ENCODE measurements around the gene TRIO.

Gene TRIO

GRCh38 chr5:14407746-14408175 is 264.6 kb downstream of the TRIO start:
- DNase-seq (ENCODE audit: low read depth) = no peak
- no peak overlapping the region for H3K4me3 ChIP-seq (ENCODE audit: low read depth, low read length)
- in situ Hi-C loops (cut with HindIII; ENCODE audit: low sequenced_read_pairs) = no loop called here
- no peak for TF ChIP-seq CTCF (IDR thresholded peaks at IDR 0.05; ENCODE audit: low read depth, low read length, missing control alignments)

- H3K4me3 ChIP-seq (ENCODE audit: low read depth, low read length) = no peak overlapping the region
- TF ChIP-seq CTCF (IDR thresholded peaks at IDR 0.05; ENCODE audit: low read depth, low read length, missing control alignments) = no peak
- in situ Hi-C loops (cut with HindIII; ENCODE audit: low sequenced_read_pairs) = no loop called here
- DNase-seq (ENCODE audit: low read depth) = no peak
Measured at GRCh38 chr5:14408969-14409586, 265.9 kb downstream of the TRIO start.

- in situ Hi-C loops (cut with HindIII; ENCODE audit: low sequenced_read_pairs) = loop anchor here (5.0 kb wide), 1 partner anchor 97 kb away; no protein-coding TSS in a partner anchor
- H3K4me3 ChIP-seq (ENCODE audit: low read depth, low read length) = no peak overlapping the region
- TF ChIP-seq CTCF (IDR thresholded peaks at IDR 0.05; ENCODE audit: low read depth, low read length, missing control alignments) = no peak
Measured at GRCh38 chr5:14410068-14410393, 266.9 kb downstream of the TRIO start.

GRCh38 chr5:14410394-14411201 is 267.5 kb downstream of the TRIO start:
- no peak for DNase-seq (ENCODE audit: low read depth)
- H3K4me3 ChIP-seq (ENCODE audit: low read depth, low read length) = no peak overlapping the region
- in situ Hi-C loops (cut with HindIII; ENCODE audit: low sequenced_read_pairs) = loop anchor here (5.0 kb wide), 1 partner anchor 97 kb away; no protein-coding TSS in a partner anchor
- no peak for TF ChIP-seq CTCF (IDR thresholded peaks at IDR 0.05; ENCODE audit: low read depth, low read length, missing control alignments)

More at GRCh38 chr5:14410068-14410393, 266.9 kb downstream of the TRIO start:
- DNase-seq (ENCODE audit: low read depth) = no peak

GRCh38 chr5:14411216-14411615 is 268.1 kb downstream of the TRIO start:
- DNase-seq (ENCODE audit: low read depth) = no peak
- no peak for TF ChIP-seq CTCF (IDR thresholded peaks at IDR 0.05; ENCODE audit: low read depth, low read length, missing control alignments)
- no peak overlapping the region for H3K4me3 ChIP-seq (ENCODE audit: low read depth, low read length)
- in situ Hi-C loops (cut with HindIII; ENCODE audit: low sequenced_read_pairs) = loop anchor here (5.0 kb wide), 1 partner anchor 96 kb away; no protein-coding TSS in a partner anchor

GRCh38 chr5:14413331-14413750 is 270.2 kb downstream of the TRIO start:
- TF ChIP-seq CTCF (IDR thresholded peaks at IDR 0.05; ENCODE audit: low read depth, low read length, missing control alignments) = no peak
- DNase-seq (ENCODE audit: low read depth) = no peak
- in situ Hi-C loops (cut with HindIII; ENCODE audit: low sequenced_read_pairs) = loop anchor here (5.0 kb wide), 1 partner anchor 94 kb away; no protein-coding TSS in a partner anchor
- H3K4me3 ChIP-seq (ENCODE audit: low read depth, low read length) = no peak overlapping the region

Measured in astrocyte of the cerebellum (primary cell).